ENCODE measurements around the gene VPS13C.
A peak's percentile ranks its signal among the peaks of the same experiment; 100 is the strongest.
"Not testable (repeated sequence)": the region's sequence is repeated elsewhere in the genome, so short reads cannot be mapped to it uniquely, and the experiment has no call there.

Gene VPS13C

GRCh38 chr15:62071711-62072308, 11.6 kb upstream of the VPS13C start:
- DNase-seq, result peak; percentile 42

- no peak for DNase-seq
These were observed 9.3 kb upstream of the VPS13C start for GRCh38 chr15:62069551-62069950.

GRCh38 chr15:62068810-62069167, 8.5 kb upstream of the VPS13C start:
- DNase-seq, result peak; percentile 25

- peak; percentile 67 for DNase-seq
These were observed 8.0 kb upstream of the VPS13C start for GRCh38 chr15:62068071-62068809.

- DNase-seq, result peak; percentile 30
These were observed 7.3 kb upstream of the VPS13C start for GRCh38 chr15:62067448-62068044.

GRCh38 chr15:62066663-62067447, 6.6 kb upstream of the VPS13C start, which contains the start of gene C2CD4A:
C2CD4A (plus strand) TSS chr15:62066977; CDS start chr15:62067614, 637 bp downstream.
- DNase-seq, result peak; percentile 52

- peak; percentile 24 for DNase-seq
These were observed 3.8 kb upstream of the VPS13C start for GRCh38 chr15:62063825-62064635.

GRCh38 chr15:62060896-62061280, 641 bp upstream of the VPS13C start:
- DNase-seq, result no peak

- peak; percentile 69 for DNase-seq
These were observed 483 bp downstream of the VPS13C start for GRCh38 chr15:62059816-62060112.

GRCh38 chr15:62059108-62059815, 985 bp downstream of the VPS13C start:
- DNase-seq, result peak; percentile 19

- no peak for DNase-seq
These were observed 1.8 kb downstream of the VPS13C start for GRCh38 chr15:62058327-62059028.

- no peak for DNase-seq
These were observed 2.8 kb downstream of the VPS13C start for GRCh38 chr15:62057341-62057980.

GRCh38 chr15:62054979-62055378, 5.3 kb downstream of the VPS13C start:
- DNase-seq, result no peak

GRCh38 chr15:62053439-62054085, 6.7 kb downstream of the VPS13C start:
- no peak for DNase-seq

- DNase-seq, result no peak
These were observed 7.5 kb downstream of the VPS13C start for GRCh38 chr15:62052713-62053112.

GRCh38 chr15:62051166-62051565, 9.1 kb downstream of the VPS13C start:
- DNase-seq, result no peak

GRCh38 chr15:62050115-62050514, 10.1 kb downstream of the VPS13C start:
- DNase-seq, result no peak

- DNase-seq, result not testable (repeated sequence)
These were observed 12.0 kb downstream of the VPS13C start for GRCh38 chr15:62048254-62048653.

- no peak for DNase-seq
These were observed 12.9 kb downstream of the VPS13C start for GRCh38 chr15:62047282-62047827.
